ENCODE results near the gene ARHGDIA.

GRCh38 chr17:81913394-81914102 is 42.4 kb upstream of the ARHGDIA start:
- no peak for TF ChIP-seq CTCF (conservative IDR thresholded peaks at IDR 0.05; ENCODE audit: low read depth, low read length)
- no peak for TF ChIP-seq EZH2 (IDR thresholded peaks at IDR 0.05; ENCODE audit: borderline replicate concordance, low read depth, low read length, poor library complexity, severe bottlenecking)

All from A673 (cell line).